ENCODE measurements around the gene PHOSPHO1.
"Not testable (repeated sequence)": the region's sequence is repeated elsewhere in the genome, so short reads cannot be mapped to it uniquely, and the experiment has no call there.

The PHOSPHO1 gene

DNA sequence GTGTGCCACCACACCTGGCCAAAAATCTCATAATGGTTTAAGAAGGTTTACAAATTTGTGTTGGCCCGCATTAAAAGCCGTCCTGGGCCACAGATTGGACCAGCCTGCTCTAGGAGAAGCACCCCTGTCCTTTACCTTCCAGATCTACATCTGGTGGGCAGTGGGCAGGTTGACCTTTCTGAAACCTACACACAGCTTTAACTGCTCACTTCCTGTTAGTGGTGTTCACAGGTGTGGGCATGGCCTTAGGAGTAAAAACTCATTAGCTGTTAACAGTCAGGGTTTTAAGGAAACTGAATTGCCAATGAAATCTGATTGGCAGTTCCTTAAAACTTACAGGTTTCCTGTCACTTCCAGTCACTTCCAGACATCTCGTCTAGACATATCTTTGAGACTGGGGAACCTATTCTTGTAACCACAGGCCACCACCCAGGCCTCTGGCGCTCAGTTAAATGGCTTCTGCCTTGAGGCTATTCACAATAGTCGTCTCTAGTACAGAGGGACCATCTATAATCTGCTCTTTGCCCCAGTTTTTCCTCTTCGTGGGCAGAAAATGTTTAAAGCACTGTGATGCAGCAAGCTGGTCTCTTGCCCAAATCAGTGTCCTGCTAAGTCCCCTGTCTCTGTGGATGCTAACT, 49.5 kb downstream of the PHOSPHO1 start:
- Histone ChIP-seq H3K9me3 (ENCODE audit: severe bottlenecking) (peaks cover 33% of the 10 kb centered on the region), H3K36me3 (no peaks in the 10 kb centered on the region), H3K4me3 (ENCODE audit: low read depth, low read length) (no peak overlapping the region), H3K27me3 (ENCODE audit: insufficient read depth, low read depth, severe bottlenecking) (no peaks in the 10 kb centered on the region), H3K27ac (no peak overlapping the region)
- TF ChIP-seq, protein P1, sequence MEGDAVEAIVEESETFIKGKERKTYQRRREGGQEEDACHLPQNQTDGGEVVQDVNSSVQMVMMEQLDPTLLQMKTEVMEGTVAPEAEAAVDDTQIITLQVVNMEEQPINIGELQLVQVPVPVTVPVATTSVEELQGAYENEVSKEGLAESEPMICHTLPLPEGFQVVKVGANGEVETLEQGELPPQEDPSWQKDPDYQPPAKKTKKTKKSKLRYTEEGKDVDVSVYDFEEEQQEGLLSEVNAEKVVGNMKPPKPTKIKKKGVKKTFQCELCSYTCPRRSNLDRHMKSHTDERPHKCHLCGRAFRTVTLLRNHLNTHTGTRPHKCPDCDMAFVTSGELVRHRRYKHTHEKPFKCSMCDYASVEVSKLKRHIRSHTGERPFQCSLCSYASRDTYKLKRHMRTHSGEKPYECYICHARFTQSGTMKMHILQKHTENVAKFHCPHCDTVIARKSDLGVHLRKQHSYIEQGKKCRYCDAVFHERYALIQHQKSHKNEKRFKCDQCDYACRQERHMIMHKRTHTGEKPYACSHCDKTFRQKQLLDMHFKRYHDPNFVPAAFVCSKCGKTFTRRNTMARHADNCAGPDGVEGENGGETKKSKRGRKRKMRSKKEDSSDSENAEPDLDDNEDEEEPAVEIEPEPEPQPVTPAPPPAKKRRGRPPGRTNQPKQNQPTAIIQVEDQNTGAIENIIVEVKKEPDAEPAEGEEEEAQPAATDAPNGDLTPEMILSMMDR (IDR thresholded peaks at IDR 0.05; ENCODE audit: low read depth, low read length): no peak
- DNase-seq: no peak

DNA sequence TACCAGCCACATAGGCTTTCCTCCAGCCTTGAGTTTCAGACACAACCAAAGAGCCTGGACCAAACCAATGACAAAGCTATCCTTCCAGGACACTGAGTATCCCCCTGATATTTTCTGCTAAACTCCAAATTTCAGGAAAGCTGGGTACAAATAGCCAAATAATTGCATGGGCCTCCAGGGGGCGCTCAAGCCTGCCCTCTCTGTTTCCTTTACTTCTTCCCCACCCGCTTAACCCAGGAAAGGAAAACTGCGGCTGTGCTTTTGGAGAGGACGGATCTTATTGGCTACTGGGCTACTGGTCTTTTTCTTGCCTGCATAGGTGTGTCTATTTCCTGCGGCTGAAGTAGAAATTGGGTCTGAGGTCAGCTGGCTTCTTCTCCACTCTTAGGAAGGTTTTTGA, 50.3 kb downstream of the PHOSPHO1 start:
- Histone ChIP-seq H3K27me3 (ENCODE audit: insufficient read depth, low read depth, severe bottlenecking) (no peaks in the 10 kb centered on the region), H3K9me3 (ENCODE audit: severe bottlenecking) (peaks cover 34% of the 10 kb centered on the region), H3K27ac (no peak overlapping the region), H3K36me3 (no peaks in the 10 kb centered on the region), H3K4me3 (ENCODE audit: low read depth, low read length) (no peak overlapping the region)
- TF ChIP-seq, protein P1 (IDR thresholded peaks at IDR 0.05; ENCODE audit: low read depth, low read length): peak; percentile 88
- DNase-seq: peak; percentile 82

GRCh38 chr17:49175978-49176377, 54.6 kb downstream of the PHOSPHO1 start:
- H3K27me3 ChIP-seq (ENCODE audit: insufficient read depth, low read depth, severe bottlenecking); H3K36me3 ChIP-seq; H3K27ac ChIP-seq; DNase-seq; H3K4me3 ChIP-seq (ENCODE audit: low read depth, low read length): not testable (repeated sequence)
- peaks cover 18% of the 10 kb centered on the region for H3K9me3 ChIP-seq (ENCODE audit: severe bottlenecking)

Measured in WERI-Rb-1 (cell line).